Mucosa of descending colon (tissue), 3 donors: ENCODE data around the gene CETN1. TPM values are rescaled to one million over a fixed set of nuclear protein-coding genes. Genes with fewer than 3 reads are reported as not detected.

Experiments used
- ATAC-seq: fragments of 200-7000 bp; cut with Tn5 transposase; one replicate; pipeline ENCODE4 v1.9.1; 2020; ENCODE audit warnings: mild to moderate bottlenecking, moderate library complexity
- DNase-seq, 3 donors: peaks; one replicate each; pipeline ENCODE4 v3.0.0-alpha.2; 2020
- H3K36me3 ChIP-seq: fragments of 200-600 bp; one replicate; pipeline ENCODE4 v1.8.0; 2021; ENCODE audit warnings: low read depth, mild to moderate bottlenecking
- H3K4me1 ChIP-seq: fragments of 200-600 bp; one replicate; pipeline ENCODE4 v1.8.0; 2021; ENCODE audit warnings: low read depth, mild to moderate bottlenecking
- H3K4me3 ChIP-seq: fragments of 200-600 bp; one replicate; pipeline ENCODE4 v1.8.0; 2021; ENCODE audit warnings: mild to moderate bottlenecking
- H3K9me3 ChIP-seq: fragments of 200-600 bp; one replicate; pipeline ENCODE4 v1.8.0; 2021; ENCODE audit warnings: mild to moderate bottlenecking
- intact Hi-C, 2 donors: fragments of 100-400 bp; cut with DNase I in 1 of 2; cut with micrococcal nuclease in 1 of 2; formaldehyde crosslinking; loops; one replicate each; pipeline versions ENCODE4 v1.11.0 to v1.11.1; 2022; cut with DNase I, micrococcal nuclease
- total RNA-seq, 3 donors: library from RNA; stranded (reverse); fragmentation: NEBNext Ultra II Directional in 2 of 3; extraction: Animal tissue kit (Norgen Biotek cat#: 25700) in 2 of 3; gene quantifications; one replicate each; pipeline versions ENCODE4 v1.2.1 to v1.2.4, GENCODE V29; 2021 to 2023
- TF ChIP-seq, protein P1 (sequence below): fragments of 200-600 bp; IDR thresholded peaks from one replicate; pipeline ENCODE4 v1.8.0; 2022; ENCODE audit warnings: antibody characterized with exemption, mild to moderate bottlenecking
- donor health status: DM: no; HTN: no; CAD: no; lungs with moderate emphysema.
- donor health status: DM: no; HTN: no; CAD: no.
- donor health status: DM: no; HTN: yes; CAD: no.

Gene CETN1
- total RNA-seq, 3 donors from 2014 or later, result not detected

DNA sequence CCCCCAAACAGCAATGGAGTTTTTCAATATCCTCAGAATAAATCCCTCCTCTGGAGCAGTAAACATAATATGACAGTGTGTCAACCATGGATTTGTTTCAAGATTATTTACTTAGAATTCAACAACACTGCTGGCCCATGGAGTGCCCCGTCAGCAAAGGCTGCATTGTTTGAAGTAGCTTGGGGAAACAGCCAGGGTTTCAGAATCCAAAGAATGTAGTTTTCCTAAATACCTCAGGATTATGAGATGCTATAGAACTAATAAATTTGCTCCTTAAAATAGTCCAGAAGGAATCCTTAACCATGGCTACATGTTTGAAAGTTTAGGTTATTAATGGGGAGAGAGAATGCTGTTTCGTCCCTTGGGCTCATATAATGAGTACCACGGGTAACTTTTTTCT lies 13.1 kb upstream of the CETN1 start:
- no peaks in the 10 kb centered on the region for H3K4me1 ChIP-seq
- DNase-seq, result no peak
- intact Hi-C loops, result no loop called here
- H3K9me3 ChIP-seq, result no peaks in the 10 kb centered on the region
- H3K36me3 ChIP-seq, result no peaks in the 10 kb centered on the region
- no peak for ATAC-seq
- no peak overlapping the region for H3K4me3 ChIP-seq
- TF ChIP-seq, protein P1, sequence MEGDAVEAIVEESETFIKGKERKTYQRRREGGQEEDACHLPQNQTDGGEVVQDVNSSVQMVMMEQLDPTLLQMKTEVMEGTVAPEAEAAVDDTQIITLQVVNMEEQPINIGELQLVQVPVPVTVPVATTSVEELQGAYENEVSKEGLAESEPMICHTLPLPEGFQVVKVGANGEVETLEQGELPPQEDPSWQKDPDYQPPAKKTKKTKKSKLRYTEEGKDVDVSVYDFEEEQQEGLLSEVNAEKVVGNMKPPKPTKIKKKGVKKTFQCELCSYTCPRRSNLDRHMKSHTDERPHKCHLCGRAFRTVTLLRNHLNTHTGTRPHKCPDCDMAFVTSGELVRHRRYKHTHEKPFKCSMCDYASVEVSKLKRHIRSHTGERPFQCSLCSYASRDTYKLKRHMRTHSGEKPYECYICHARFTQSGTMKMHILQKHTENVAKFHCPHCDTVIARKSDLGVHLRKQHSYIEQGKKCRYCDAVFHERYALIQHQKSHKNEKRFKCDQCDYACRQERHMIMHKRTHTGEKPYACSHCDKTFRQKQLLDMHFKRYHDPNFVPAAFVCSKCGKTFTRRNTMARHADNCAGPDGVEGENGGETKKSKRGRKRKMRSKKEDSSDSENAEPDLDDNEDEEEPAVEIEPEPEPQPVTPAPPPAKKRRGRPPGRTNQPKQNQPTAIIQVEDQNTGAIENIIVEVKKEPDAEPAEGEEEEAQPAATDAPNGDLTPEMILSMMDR, result no peak

DNA sequence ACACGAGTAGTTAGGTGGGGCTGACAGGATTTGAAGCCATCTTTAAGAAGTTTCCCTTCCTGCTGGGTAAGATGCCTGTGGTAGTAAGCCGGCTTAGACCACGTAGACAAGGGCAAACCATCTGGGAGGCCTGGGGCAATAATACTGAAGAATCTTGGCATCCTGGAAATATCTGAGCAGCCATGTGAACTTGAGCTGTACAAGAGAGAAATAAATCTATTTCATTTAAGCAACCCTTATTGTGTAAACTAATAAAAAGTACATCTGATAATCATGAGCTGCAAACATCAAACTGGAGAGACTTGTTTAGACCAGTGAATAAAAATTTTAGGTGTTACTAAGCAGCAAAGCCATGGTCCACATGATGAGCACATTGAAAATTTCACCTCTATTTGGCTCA lies 11.4 kb upstream of the CETN1 start:
- TF ChIP-seq, protein P1, result no peak
- ATAC-seq, result no peak
- intact Hi-C loops, result no loop called here
- H3K9me3 ChIP-seq, result no peaks in the 10 kb centered on the region
- no peak overlapping the region for H3K4me3 ChIP-seq
- DNase-seq, result no peak
- H3K4me1 ChIP-seq, result no peaks in the 10 kb centered on the region
- H3K36me3 ChIP-seq, result no peaks in the 10 kb centered on the region

DNA sequence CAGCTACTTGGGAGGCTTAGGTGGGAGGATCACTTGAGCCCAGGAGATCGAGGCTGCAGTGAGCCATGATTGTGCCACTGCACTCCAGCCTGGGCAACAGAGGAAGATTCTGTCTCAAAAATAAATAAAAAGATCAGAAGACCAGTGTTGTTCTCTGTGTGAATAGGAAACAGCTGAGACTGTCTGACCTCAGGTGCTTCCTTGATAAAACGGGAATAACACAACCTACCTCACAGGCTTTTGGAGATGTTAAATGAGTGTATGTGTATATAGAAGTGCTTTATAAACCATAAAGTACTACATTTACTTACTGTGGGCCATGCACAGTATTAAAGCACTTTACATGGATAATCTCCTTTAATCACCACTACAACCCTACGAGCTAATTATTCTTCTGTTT lies 9.9 kb upstream of the CETN1 start:
- no peak overlapping the region for H3K4me3 ChIP-seq
- no peak for ATAC-seq
- no peak for DNase-seq
- H3K4me1 ChIP-seq, result no peaks in the 10 kb centered on the region
- H3K36me3 ChIP-seq, result no peaks in the 10 kb centered on the region
- intact Hi-C loops, result no loop called here
- H3K9me3 ChIP-seq, result no peaks in the 10 kb centered on the region
- TF ChIP-seq, protein P1, result no peak

DNA sequence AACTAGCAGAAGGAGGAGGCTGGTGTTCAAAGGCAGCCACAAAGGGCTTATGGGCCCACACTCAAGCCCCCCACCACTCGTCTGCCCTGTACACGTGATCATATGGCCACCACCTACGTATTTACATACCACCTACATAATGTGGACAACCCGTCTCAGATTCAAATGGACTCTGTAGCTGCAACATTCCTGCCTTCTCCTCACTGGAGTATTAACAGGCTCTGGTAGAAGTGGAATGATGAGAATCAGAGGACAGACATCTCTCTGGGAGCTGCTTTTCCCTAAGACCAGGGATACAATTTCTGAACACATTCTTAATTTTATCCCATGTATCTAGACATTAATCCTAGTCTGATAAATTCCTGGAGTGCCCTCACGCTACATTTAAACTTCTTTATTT lies 9.5 kb upstream of the CETN1 start:
- intact Hi-C loops, result no loop called here
- Histone ChIP-seq H3K4me1 (no peaks in the 10 kb centered on the region), H3K9me3 (no peaks in the 10 kb centered on the region), H3K4me3 (no peak overlapping the region), H3K36me3 (no peaks in the 10 kb centered on the region)
- ATAC-seq, result no peak
- no peak for DNase-seq
- TF ChIP-seq, protein P1, result no peak

GRCh38 chr18:572091-572830 lies 7.9 kb upstream of the CETN1 start:
- DNase-seq (no peak), ATAC-seq (no peak)
- Histone ChIP-seq H3K36me3 (no peaks in the 10 kb centered on the region), H3K9me3 (no peaks in the 10 kb centered on the region), H3K4me3 (no peak overlapping the region), H3K4me1 (no peaks in the 10 kb centered on the region)
- TF ChIP-seq, protein P1, result no peak
- intact Hi-C loops, result no loop called here
